Erythroblast (primary cell): ENCODE measurements around the gene OSBPL10.
A peak's percentile ranks its signal among the peaks of the same experiment; 100 is the strongest.

Experiments used
- DNase-seq, 2 experiments: peaks; one replicate each; lab custom pipeline; 2025; lab: John Stamatoyannopoulos, UW
- GATA1 ChIP-seq: IDR thresholded peaks from 2 replicates; pipeline ENCODE4 v1.6.1; 2011; ENCODE audit warnings: low read depth, mild to moderate bottlenecking, control low read depth, low read length, moderate library complexity
- POLR2A ChIP-seq: IDR thresholded peaks from 2 replicates; pipeline ENCODE4 v1.6.1; 2011; ENCODE audit warnings: mild to moderate bottlenecking, low read length

Gene OSBPL10

GRCh38 chr3:31625358-31625757 is 355.7 kb downstream of the OSBPL10 start:
- no peak for DNase-seq
- TF ChIP-seq POLR2A (no peak), GATA1 (no peak)

- DNase-seq, result no peak
- TF ChIP-seq GATA1 (no peak), POLR2A (no peak)
Observed at GRCh38 chr3:31624083-31624709, 356.9 kb downstream of the OSBPL10 start.

GRCh38 chr3:31622636-31623288 is 358.3 kb downstream of the OSBPL10 start:
- DNase-seq, result no peak
- TF ChIP-seq POLR2A (no peak), GATA1 (no peak)

GRCh38 chr3:31621314-31621713 is 359.7 kb downstream of the OSBPL10 start:
- TF ChIP-seq GATA1 (no peak), POLR2A (no peak)
- no peak for DNase-seq

- TF ChIP-seq GATA1 (no peak), POLR2A (no peak)
- DNase-seq, result peak in 1 of 2 experiments; percentile 1
Observed at GRCh38 chr3:31620656-31621055, 360.4 kb downstream of the OSBPL10 start.

- no peak for DNase-seq
Observed at GRCh38 chr3:31616711-31617110, 364.4 kb downstream of the OSBPL10 start.

GRCh38 chr3:31615071-31615875 is 365.8 kb downstream of the OSBPL10 start:
- peak; percentile 6 to 50 for DNase-seq
- no peak for TF ChIP-seq POLR2A
- TF ChIP-seq GATA1, result no peak

More at GRCh38 chr3:31616711-31617110, 364.4 kb downstream of the OSBPL10 start:
- TF ChIP-seq GATA1 (no peak), POLR2A (no peak)

GRCh38 chr3:31614162-31614921 is 366.7 kb downstream of the OSBPL10 start:
- DNase-seq, result peak in 1 of 2 experiments; percentile 6
- TF ChIP-seq GATA1, result no peak
- no peak for TF ChIP-seq POLR2A

GRCh38 chr3:31613654-31614053 is 367.4 kb downstream of the OSBPL10 start:
- DNase-seq, result no peak
- TF ChIP-seq GATA1 (no peak), POLR2A (no peak)

- TF ChIP-seq GATA1, result no peak
- TF ChIP-seq POLR2A, result no peak
- no peak for DNase-seq
Observed at GRCh38 chr3:31613177-31613576, 367.9 kb downstream of the OSBPL10 start.
